H1 (cell line): ENCODE data around the gene RAET1L. TPM values are rescaled to one million over a fixed set of nuclear protein-coding genes. Genes with fewer than 3 reads are reported as not detected.

Experiments used
- CTCF ChIP-seq, 3 experiments: IDR thresholded peaks; 1 replicate in 2 of 3; 2 replicates in 1 of 3; pipeline versions ENCODE4 v1.5.1 to v1.6.1; 2011; ENCODE audit warnings: low read length in 3 of 3, mild to moderate bottlenecking in 3 of 3, inconsistent platforms in 2 of 3, low read depth in 1 of 3, moderate library complexity in 1 of 3; ENCODE audit not compliant: insufficient read depth in 1 of 3; ENCODE audit errors: control extremely low read depth in 1 of 3
- SP1 ChIP-seq: IDR thresholded peaks from 2 replicates; pipeline ENCODE4 v1.6.1; 2011; ENCODE audit warnings: low read depth, low read length
- polyA plus RNA-seq, 7 experiments: library from polyadenylated mRNA; depleted of rRNA in 3 of 7; stranded (reverse) in 5 of 7; unstranded in 2 of 7; fragments of >200 nt in 5 of 7; fragments of 200-250 nt in 2 of 7; gene quantifications; 1 replicate in 5 of 7; 2 replicates in 1 of 7; 4 replicates in 1 of 7; pipeline versions ENCODE4 v1.2.1 to v1.2.3, GENCODE V29; 2011 to 2013; ENCODE audit warnings: missing spikeins in 2 of 7, mixed read lengths in 2 of 7
- total RNA-seq: library from RNA; stranded (reverse); fragmentation: NEBNext Ultra II Directional; extraction: Animal tissue kit (Norgen Biotek cat#: 25700); gene quantifications from 2 replicates; pipeline ENCODE4 v1.2.1, GENCODE V29; 2021

The RAET1L gene
- total and polyA plus RNA-seq, 2 of the 8 experiments (the other 6 are each of a cell fraction or from before 2014, with no cell fraction given) = not detected

- TF ChIP-seq CTCF (IDR thresholded peaks at IDR 0.05; ENCODE audit: control extremely low read depth in 1 of 3, insufficient read depth in 1 of 3, low read depth in 1 of 3, low read length in 3 of 3) = no peak
- TF ChIP-seq SP1 = no peak
These were observed 42.2 kb downstream of the RAET1L start (continued) for GRCh38 chr6:149983145-149983544.
